T-helper 2 cell treated with Interferon-gamma antibody and Interleukin-4, amounts not matched to agents 5 μg/mL and 100 μg/mL, for 36 hours (primary cell): Measurements from ENCODE around the gene SMAD9.
A peak's percentile ranks its signal among the peaks of the same experiment; 100 is the strongest.

ENCODE experiments used
- DNase-seq: peaks from one replicate; pipeline ENCODE4 v3.0.0; 2021; ENCODE audit warnings: low spot score
- H3K27ac Mint-ChIP-seq: one replicate; pipeline ENCODE4 v1.8.0; 2021; ENCODE audit warnings: mild to moderate bottlenecking, mixed read lengths
- H3K27me3 Mint-ChIP-seq: one replicate; pipeline ENCODE4 v1.8.0; 2021; ENCODE audit warnings: low read depth, mixed read lengths
- H3K36me3 Mint-ChIP-seq: one replicate; pipeline ENCODE4 v1.8.0; 2021; ENCODE audit warnings: low read depth, mixed read lengths
- H3K4me1 Mint-ChIP-seq: one replicate; pipeline ENCODE4 v1.8.0; 2021; ENCODE audit warnings: low read depth, mixed read lengths
- H3K4me3 Mint-ChIP-seq: one replicate; pipeline ENCODE4 v1.8.0; 2022; ENCODE audit warnings: mild to moderate bottlenecking, moderate library complexity, mixed read lengths
- H3K9me3 Mint-ChIP-seq: one replicate; pipeline ENCODE4 v1.8.0; 2021; ENCODE audit warnings: mixed read lengths

Gene SMAD9

DNA sequence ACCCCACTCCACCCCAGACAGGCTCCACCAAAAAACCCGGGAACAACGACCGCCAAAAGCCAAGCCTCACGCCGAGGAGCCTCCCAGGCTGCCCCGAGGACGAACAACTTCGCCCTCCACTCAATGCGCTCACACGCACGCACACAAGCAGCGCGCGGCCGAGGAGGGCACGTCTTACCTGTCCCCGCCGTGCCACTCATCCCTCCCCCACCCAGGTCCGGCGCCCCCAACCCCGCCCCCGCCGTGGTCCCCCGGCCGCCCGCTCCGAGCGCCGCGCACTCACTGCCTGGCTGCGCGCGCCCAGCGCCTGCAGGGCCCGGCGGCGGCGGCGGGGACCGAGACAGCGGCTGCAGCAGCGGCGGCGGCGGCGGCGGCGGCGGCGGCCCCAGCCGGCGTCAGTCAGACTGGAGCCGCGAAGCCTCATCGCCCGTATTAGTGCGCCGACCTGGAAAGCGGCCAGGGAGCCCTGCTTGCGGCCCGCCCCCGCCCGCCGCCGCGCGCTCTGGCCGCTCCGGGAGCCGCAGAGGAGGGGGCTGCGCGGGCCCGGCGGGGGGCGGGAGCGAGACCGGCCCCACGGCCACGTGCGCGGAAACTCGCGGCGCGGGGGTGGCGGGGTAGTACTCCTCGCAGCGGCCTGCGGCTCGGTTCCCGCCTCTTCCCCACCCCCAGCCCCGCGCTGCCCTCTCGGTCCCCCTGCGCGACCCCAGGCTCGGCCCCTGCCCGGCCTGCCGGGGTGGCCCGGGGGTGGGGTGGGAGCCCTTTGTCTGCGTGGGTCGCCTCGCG, at the start of gene SMAD9:
TSS of gene SMAD9 (minus strand) at position 406 of the 783 bp plus-strand sequence. CDS start 40,549 bp downstream, outside the sequence.
- peak within 1 kb of the TSS; percentile 60 for H3K4me3 Mint-ChIP-seq
- H3K27me3 Mint-ChIP-seq, result peaks cover 65% of the 10 kb centered on the region
- no peaks in the 10 kb centered on the region for H3K36me3 Mint-ChIP-seq
- no peak within 1 kb of the TSS for H3K27ac Mint-ChIP-seq
- no peaks in the 10 kb centered on the region for H3K9me3 Mint-ChIP-seq
- no peak for DNase-seq
- no peaks in the 10 kb centered on the region for H3K4me1 Mint-ChIP-seq

- no peaks in the 10 kb centered on the region for H3K27me3 Mint-ChIP-seq
- peaks cover 40% of the 10 kb centered on the region for H3K36me3 Mint-ChIP-seq
- H3K4me1 Mint-ChIP-seq, result peaks cover 2% of the 10 kb centered on the region
- DNase-seq, result no peak
- H3K4me3 Mint-ChIP-seq, result no peak overlapping the region
- H3K9me3 Mint-ChIP-seq, result no peaks in the 10 kb centered on the region
- H3K27ac Mint-ChIP-seq, result no peak overlapping the region
These were observed 46.4 kb upstream of the SMAD9 start for GRCh38 chr13:36966404-36966803.

DNA sequence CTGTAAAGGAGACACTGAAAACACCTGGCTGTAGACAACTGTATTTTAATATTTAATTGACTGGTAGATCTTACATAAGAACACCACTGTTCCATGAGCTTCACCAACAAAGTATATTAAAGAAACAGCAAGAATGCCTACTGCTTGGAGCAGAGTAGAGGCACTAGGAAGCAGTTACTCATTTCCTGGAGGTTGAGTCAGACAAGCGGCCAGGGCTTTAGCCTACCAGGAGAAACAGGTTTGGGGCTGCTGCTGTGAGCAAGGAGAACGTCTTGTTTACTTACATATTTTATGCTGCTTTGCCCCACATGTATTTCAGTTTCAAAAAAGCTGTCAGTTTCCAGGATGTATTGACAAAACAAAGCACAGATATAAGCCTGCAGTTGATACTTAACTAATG, 45.7 kb upstream of the SMAD9 start:
- peaks cover 40% of the 10 kb centered on the region for H3K36me3 Mint-ChIP-seq
- no peaks in the 10 kb centered on the region for H3K27me3 Mint-ChIP-seq
- DNase-seq, result no peak

GRCh38 chr13:36959456-36960116, 39.5 kb upstream of the SMAD9 start:
- H3K4me3 Mint-ChIP-seq, result no peak overlapping the region
- DNase-seq, result no peak
- peaks cover 34% of the 10 kb centered on the region for H3K36me3 Mint-ChIP-seq
- no peaks in the 10 kb centered on the region for H3K27me3 Mint-ChIP-seq
- H3K4me1 Mint-ChIP-seq, result peaks cover 3% of the 10 kb centered on the region
- no peaks in the 10 kb centered on the region for H3K9me3 Mint-ChIP-seq
- no peak overlapping the region for H3K27ac Mint-ChIP-seq

More for the DNA sequence above, 45.7 kb upstream of the SMAD9 start:
- no peak overlapping the region for H3K27ac Mint-ChIP-seq
- peaks cover 2% of the 10 kb centered on the region for H3K4me1 Mint-ChIP-seq
- no peak overlapping the region for H3K4me3 Mint-ChIP-seq
- no peaks in the 10 kb centered on the region for H3K9me3 Mint-ChIP-seq

- no peak for DNase-seq
- peaks cover 41% of the 10 kb centered on the region for H3K36me3 Mint-ChIP-seq
These were observed 34.5 kb upstream of the SMAD9 start for GRCh38 chr13:36954542-36954941.

DNA sequence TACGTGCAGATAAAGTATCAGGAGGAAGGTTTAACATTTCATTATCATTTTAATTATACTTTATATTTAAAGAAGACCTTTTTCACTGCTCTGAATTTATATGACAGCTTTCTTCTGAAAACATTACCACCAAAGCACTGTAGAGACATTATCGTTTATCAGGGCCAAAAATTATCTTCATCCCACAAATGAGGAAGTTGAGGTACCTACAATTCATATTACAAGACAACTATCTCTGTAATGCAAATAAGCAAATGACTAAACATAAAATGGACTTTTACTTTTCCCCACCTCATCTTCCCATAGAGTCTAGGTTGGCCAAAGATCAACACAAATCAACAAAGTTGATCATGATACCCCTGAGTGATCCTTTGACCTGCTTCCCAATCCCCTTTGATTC, 30.9 kb upstream of the SMAD9 start:
- H3K9me3 Mint-ChIP-seq, result no peaks in the 10 kb centered on the region
- no peaks in the 10 kb centered on the region for H3K4me1 Mint-ChIP-seq
- no peak for DNase-seq
- peaks cover 44% of the 10 kb centered on the region for H3K36me3 Mint-ChIP-seq
- H3K27me3 Mint-ChIP-seq, result no peaks in the 10 kb centered on the region
- no peak overlapping the region for H3K27ac Mint-ChIP-seq
- no peak overlapping the region for H3K4me3 Mint-ChIP-seq

More at GRCh38 chr13:36954542-36954941, 34.5 kb upstream of the SMAD9 start:
- Mint-ChIP-seq H3K27me3 (no peaks in the 10 kb centered on the region), H3K9me3 (no peaks in the 10 kb centered on the region), H3K4me1 (peaks cover 3% of the 10 kb centered on the region), H3K27ac (no peak overlapping the region), H3K4me3 (no peak overlapping the region)

DNA sequence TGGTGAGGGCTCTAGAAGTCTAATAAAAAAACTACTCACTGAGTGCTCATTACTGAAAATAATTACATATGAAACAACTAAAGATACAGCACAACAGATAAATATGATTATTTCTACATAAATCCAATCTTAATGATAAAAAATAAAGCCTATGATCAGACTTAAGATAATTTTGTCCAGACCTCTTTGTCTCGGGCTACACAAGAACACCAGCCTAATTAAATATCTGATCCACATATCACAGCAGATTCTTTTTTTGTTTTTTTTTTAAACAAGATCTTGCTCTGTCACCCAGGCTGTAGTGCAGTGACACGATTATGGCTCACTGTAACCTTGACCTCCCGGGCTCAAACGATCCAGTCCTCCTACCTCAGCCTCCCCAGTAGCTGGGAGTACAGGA, 30.3 kb upstream of the SMAD9 start:
- H3K4me3 Mint-ChIP-seq, result no peak overlapping the region
- no peak for DNase-seq
- no peaks in the 10 kb centered on the region for H3K9me3 Mint-ChIP-seq
- no peaks in the 10 kb centered on the region for H3K27me3 Mint-ChIP-seq
- H3K4me1 Mint-ChIP-seq, result no peaks in the 10 kb centered on the region
- no peak overlapping the region for H3K27ac Mint-ChIP-seq
- H3K36me3 Mint-ChIP-seq, result peaks cover 39% of the 10 kb centered on the region

DNA sequence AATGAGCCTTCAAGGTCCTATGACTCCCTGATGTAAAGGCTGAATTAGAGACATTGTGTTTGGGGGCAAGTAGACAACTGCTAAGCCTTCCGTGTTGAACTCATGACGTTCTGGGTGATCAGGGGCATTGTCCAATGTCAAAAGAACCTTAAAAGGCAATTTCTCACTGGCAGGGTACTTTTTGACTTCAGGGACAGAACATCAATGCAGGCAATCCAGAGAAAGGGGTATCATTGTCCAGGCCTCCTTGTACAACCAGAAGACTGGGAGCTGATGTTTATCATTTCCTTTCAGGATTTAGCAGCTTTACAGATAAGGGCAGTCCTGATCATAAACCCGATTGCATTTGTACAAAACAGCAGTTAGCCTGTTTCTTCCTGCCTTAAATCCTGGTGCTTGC, 25.0 kb upstream of the SMAD9 start:
- H3K36me3 Mint-ChIP-seq, result peaks cover 13% of the 10 kb centered on the region
- no peak for DNase-seq
- H3K4me3 Mint-ChIP-seq, result no peak overlapping the region
- H3K27ac Mint-ChIP-seq, result no peak overlapping the region
- H3K4me1 Mint-ChIP-seq, result no peaks in the 10 kb centered on the region
- H3K27me3 Mint-ChIP-seq, result peaks cover 2% of the 10 kb centered on the region
- no peaks in the 10 kb centered on the region for H3K9me3 Mint-ChIP-seq

DNA sequence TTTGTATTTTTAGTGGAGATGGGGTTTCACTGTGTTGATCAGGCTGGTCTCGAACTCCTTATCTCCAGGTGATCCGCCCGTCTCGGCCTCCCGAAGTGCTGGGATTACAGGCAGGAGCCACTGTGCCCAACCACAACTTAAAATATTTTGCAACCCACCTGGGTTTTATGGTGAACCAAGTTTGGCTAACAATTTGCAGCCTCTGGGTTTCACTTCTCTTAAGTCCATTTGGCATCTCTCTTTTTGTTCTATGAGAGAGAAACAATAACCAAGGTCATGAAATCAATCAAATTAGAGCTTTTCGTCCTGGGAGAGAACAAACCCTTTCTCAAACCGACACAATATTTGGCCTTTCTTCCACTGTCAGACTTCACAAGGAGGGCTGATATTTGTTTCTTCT, 5.6 kb upstream of the SMAD9 start:
- DNase-seq, result no peak
- no peaks in the 10 kb centered on the region for H3K4me1 Mint-ChIP-seq
- no peaks in the 10 kb centered on the region for H3K9me3 Mint-ChIP-seq
- H3K27ac Mint-ChIP-seq, result no peak overlapping the region
- no peaks in the 10 kb centered on the region for H3K36me3 Mint-ChIP-seq
- no peak overlapping the region for H3K4me3 Mint-ChIP-seq
- peaks cover 30% of the 10 kb centered on the region for H3K27me3 Mint-ChIP-seq

DNA sequence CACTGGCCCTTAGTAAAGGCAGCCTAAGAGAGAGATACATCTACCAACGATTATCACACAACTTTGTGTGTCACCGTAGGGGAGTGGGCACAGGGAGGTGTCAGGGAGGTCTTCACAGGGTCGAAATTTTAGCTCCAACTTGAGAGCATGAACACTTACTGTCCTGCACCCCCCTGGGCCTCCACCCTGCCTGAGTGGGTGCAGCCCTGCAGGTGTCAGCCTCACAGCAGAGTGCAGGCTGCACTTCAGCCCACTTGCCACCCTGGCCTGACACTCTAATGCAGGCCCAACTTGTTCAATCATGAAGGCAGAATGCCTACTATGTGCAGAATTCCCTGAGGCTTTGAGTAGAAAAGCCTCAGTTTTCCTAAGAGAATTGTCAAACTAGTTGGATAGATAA, 4.0 kb upstream of the SMAD9 start:
- Mint-ChIP-seq H3K36me3 (no peaks in the 10 kb centered on the region), H3K27me3 (peaks cover 36% of the 10 kb centered on the region), H3K27ac (no peak overlapping the region), H3K4me3 (no peak overlapping the region), H3K9me3 (no peaks in the 10 kb centered on the region), H3K4me1 (no peaks in the 10 kb centered on the region)
- no peak for DNase-seq

DNA sequence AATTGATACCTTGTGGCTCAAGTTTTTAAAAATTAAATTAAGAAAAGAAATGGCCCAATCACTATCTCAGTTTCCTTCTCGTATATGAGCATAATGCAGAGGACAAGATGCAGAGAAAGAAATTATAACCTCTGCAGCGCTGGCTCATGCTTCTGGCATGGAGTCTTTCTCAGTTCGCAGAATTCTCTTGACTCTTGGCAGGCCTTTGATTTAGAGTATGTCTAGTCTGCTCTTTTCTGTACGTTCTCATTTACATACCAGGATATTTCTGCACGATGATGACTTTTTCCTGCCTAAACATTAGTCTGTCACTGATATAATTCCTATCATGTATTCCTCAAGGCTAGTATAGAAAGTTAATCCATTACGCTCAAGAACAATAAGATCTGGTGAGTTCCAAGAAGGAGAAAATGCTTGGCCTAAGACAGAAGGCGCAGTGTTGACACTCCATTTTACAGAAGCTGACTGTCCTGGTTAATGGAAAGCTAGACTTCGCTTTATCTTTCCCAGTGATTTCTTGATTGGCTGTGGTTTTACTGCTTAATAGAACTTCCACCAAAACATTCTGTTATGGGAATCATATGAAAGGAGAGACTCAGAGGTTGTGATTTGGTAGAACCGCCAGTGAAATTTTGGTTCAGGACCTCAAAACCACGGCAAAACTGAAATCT, 1.7 kb upstream of the SMAD9 start:
- Mint-ChIP-seq H3K27ac (no peak overlapping the region), H3K4me3 (no peak overlapping the region), H3K27me3 (peaks cover 54% of the 10 kb centered on the region)

GRCh38 chr13:36920616-36921185, 663 bp upstream of the SMAD9 start:
- no peaks in the 10 kb centered on the region for H3K36me3 Mint-ChIP-seq
- H3K27ac Mint-ChIP-seq, result no peak overlapping the region
- peak overlapping the region; percentile 59 for H3K4me3 Mint-ChIP-seq

More for the DNA sequence above, 1.7 kb upstream of the SMAD9 start:
- Mint-ChIP-seq H3K9me3 (no peaks in the 10 kb centered on the region), H3K4me1 (no peaks in the 10 kb centered on the region), H3K36me3 (no peaks in the 10 kb centered on the region)
- no peak for DNase-seq

GRCh38 chr13:36919171-36919832, 736 bp downstream of the SMAD9 start:
- Mint-ChIP-seq H3K4me3 (peak overlapping the region; percentile 26), H3K36me3 (no peaks in the 10 kb centered on the region)
- no peak for DNase-seq

More at GRCh38 chr13:36920616-36921185, 663 bp upstream of the SMAD9 start:
- DNase-seq, result no peak
- Mint-ChIP-seq H3K27me3 (peaks cover 60% of the 10 kb centered on the region), H3K4me1 (no peaks in the 10 kb centered on the region), H3K9me3 (no peaks in the 10 kb centered on the region)

More at GRCh38 chr13:36919171-36919832, 736 bp downstream of the SMAD9 start:
- Mint-ChIP-seq H3K4me1 (no peaks in the 10 kb centered on the region), H3K27me3 (peaks cover 64% of the 10 kb centered on the region), H3K9me3 (no peaks in the 10 kb centered on the region), H3K27ac (no peak overlapping the region)
